HepG2 (cell line): ENCODE measurements around the gene GRB10. TPM values are rescaled to one million over a fixed set of nuclear protein-coding genes. Genes with fewer than 3 reads are reported as not detected.

Experiments
- THYN1 ChIP-seq: sonication (generic); formaldehyde crosslinking; IDR thresholded peaks from 2 replicates; pipeline ENCODE4 v1.8.1; 2023; ENCODE audit warnings: low read depth, mild to moderate bottlenecking, moderate library complexity, missing genetic modification reagents, borderline replicate concordance
- ZNF207 ChIP-seq: fragments of 450-650 bp; IDR thresholded peaks from 2 replicates; pipeline ENCODE4 v1.6.1; 2016; ENCODE audit warnings: antibody characterized with exemption, borderline replicate concordance
- polyA plus RNA-seq, 8 experiments: library from polyadenylated mRNA; depleted of rRNA in 3 of 8; stranded (reverse) in 7 of 8; unstranded in 1 of 8; fragments of >200 nt; fragmentation: Illumina TruSeq in 4 of 8; extraction: Trizol in 4 of 8; gene quantifications; 2 replicates each; pipeline versions ENCODE4 v1.2.1 to v1.2.3, GENCODE V29; 2011 to 2016; ENCODE audit warnings: low read depth in 4 of 8, missing spikeins in 1 of 8, mixed read lengths in 1 of 8; ENCODE audit not compliant: insufficient read depth in 1 of 8
- total RNA-seq, 5 experiments: library from RNA; depleted of rRNA; stranded (reverse); fragments of >200 nt; fragmentation: Illumina TruSeq; extraction: Trizol; gene quantifications; 2 replicates each; pipeline ENCODE4 v1.2.3, GENCODE V29; 2016; ENCODE audit warnings: low read depth in 1 of 5
- TF ChIP-seq, protein P1 (sequence below): sonication (generic); formaldehyde crosslinking; IDR thresholded peaks from 2 replicates; pipeline ENCODE4 v1.4.0; 2020; ENCODE audit warnings: missing genetic modification reagents
- TF ChIP-seq, protein P2 (sequence below): sonication (generic); formaldehyde crosslinking; IDR thresholded peaks from 2 replicates; pipeline ENCODE4 v1.4.0; 2020; ENCODE audit warnings: missing genetic modification reagents, borderline replicate concordance
- TF ChIP-seq, protein P3 (sequence below): sonication (generic); formaldehyde crosslinking; IDR thresholded peaks from 2 replicates; pipeline ENCODE4 v1.5.0; 2020; ENCODE audit warnings: mild to moderate bottlenecking, missing genetic modification reagents, moderate library complexity

Gene GRB10
- total and polyA plus RNA-seq, 2 of the 13 experiments (the other 11 are each of a cell fraction or from before 2014, with no cell fraction given) = 4.0 to 6.8 TPM

DNA sequence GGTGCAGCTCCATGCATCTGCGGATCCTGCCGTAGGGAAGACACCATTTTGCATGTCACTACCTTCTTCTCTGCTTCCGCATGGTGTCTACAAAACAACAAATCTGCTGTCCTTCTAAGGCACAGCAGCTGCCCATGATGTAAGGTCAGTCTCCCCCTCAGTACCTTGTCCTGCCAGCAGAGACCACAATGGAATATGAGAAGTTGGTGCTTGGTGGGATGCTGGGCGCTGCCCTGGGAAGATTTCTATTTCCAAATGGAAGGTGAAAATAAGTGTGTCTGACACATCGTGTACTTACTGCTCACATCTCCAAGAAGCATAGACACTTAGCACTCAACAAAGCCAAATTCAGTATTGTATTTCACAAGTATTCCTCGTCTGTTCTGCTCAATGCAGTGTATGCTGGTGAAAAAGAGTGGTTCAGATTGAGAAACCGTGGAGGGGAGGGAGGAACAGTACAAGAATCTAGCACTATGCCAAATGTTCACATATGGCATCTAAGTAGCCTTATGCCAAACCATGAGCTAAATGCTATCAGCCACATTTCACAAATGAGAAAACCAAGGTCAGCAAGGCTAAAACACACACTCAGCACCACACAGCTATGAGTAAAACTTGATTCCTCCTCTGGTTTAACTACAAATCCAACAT, 95.0 kb downstream of the GRB10 start (continued):
- TF ChIP-seq, protein P1, sequence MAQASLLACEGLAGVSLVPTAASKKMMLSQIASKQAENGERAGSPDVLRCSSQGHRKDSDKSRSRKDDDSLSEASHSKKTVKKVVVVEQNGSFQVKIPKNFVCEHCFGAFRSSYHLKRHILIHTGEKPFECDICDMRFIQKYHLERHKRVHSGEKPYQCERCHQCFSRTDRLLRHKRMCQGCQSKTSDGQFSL = no peak
- TF ChIP-seq ZNF207 = no peak
- no peak for TF ChIP-seq THYN1
- TF ChIP-seq, protein P2, sequence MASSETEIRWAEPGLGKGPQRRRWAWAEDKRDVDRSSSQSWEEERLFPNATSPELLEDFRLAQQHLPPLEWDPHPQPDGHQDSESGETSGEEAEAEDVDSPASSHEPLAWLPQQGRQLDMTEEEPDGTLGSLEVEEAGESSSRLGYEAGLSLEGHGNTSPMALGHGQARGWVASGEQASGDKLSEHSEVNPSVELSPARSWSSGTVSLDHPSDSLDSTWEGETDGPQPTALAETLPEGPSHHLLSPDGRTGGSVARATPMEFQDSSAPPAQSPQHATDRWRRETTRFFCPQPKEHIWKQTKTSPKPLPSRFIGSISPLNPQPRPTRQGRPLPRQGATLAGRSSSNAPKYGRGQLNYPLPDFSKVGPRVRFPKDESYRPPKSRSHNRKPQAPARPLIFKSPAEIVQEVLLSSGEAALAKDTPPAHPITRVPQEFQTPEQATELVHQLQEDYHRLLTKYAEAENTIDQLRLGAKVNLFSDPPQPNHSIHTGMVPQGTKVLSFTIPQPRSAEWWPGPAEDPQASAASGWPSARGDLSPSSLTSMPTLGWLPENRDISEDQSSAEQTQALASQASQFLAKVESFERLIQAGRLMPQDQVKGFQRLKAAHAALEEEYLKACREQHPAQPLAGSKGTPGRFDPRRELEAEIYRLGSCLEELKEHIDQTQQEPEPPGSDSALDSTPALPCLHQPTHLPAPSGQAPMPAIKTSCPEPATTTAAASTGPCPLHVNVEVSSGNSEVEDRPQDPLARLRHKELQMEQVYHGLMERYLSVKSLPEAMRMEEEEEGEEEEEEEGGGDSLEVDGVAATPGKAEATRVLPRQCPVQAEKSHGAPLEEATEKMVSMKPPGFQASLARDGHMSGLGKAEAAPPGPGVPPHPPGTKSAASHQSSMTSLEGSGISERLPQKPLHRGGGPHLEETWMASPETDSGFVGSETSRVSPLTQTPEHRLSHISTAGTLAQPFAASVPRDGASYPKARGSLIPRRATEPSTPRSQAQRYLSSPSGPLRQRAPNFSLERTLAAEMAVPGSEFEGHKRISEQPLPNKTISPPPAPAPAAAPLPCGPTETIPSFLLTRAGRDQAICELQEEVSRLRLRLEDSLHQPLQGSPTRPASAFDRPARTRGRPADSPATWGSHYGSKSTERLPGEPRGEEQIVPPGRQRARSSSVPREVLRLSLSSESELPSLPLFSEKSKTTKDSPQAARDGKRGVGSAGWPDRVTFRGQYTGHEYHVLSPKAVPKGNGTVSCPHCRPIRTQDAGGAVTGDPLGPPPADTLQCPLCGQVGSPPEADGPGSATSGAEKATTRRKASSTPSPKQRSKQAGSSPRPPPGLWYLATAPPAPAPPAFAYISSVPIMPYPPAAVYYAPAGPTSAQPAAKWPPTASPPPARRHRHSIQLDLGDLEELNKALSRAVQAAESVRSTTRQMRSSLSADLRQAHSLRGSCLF (CRISPR knock-in tag) = no peak
- TF ChIP-seq, protein P3, sequence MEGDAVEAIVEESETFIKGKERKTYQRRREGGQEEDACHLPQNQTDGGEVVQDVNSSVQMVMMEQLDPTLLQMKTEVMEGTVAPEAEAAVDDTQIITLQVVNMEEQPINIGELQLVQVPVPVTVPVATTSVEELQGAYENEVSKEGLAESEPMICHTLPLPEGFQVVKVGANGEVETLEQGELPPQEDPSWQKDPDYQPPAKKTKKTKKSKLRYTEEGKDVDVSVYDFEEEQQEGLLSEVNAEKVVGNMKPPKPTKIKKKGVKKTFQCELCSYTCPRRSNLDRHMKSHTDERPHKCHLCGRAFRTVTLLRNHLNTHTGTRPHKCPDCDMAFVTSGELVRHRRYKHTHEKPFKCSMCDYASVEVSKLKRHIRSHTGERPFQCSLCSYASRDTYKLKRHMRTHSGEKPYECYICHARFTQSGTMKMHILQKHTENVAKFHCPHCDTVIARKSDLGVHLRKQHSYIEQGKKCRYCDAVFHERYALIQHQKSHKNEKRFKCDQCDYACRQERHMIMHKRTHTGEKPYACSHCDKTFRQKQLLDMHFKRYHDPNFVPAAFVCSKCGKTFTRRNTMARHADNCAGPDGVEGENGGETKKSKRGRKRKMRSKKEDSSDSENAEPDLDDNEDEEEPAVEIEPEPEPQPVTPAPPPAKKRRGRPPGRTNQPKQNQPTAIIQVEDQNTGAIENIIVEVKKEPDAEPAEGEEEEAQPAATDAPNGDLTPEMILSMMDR (CRISPR knock-in tag) = no peak
